Left lung (tissue), 14 donors: Measurements from ENCODE around the gene NME5. TPM values are rescaled to one million over a fixed set of nuclear protein-coding genes. Genes with fewer than 3 reads are reported as not detected.

Experiments used
- ATAC-seq: fragments of 200-7000 bp; cut with Tn5 transposase; one replicate; pipeline ENCODE4 v1.9.1; 2020; ENCODE audit warnings: moderate library complexity
- DNase-seq, 4 donors: peaks; one replicate each; pipeline ENCODE4 v3.0.0-alpha.2; 2013 to 2020
- H3K27ac ChIP-seq, 2 donors: fragments of 200-600 bp; sonication (generic) in 1 of 2; one replicate each; pipeline versions ENCODE4 v1.5.0 to v1.8.0; 2020 to 2021
- H3K27me3 ChIP-seq, 2 donors: fragments of 200-600 bp; sonication (generic) in 1 of 2; one replicate each; pipeline versions ENCODE4 v1.5.0 to v1.8.0; 2020 to 2021
- H3K36me3 ChIP-seq, 2 donors: fragments of 200-600 bp; sonication (generic) in 1 of 2; one replicate each; pipeline versions ENCODE4 v1.5.0 to v1.8.0; 2020 to 2021
- H3K4me1 ChIP-seq, 2 donors: fragments of 200-600 bp; one replicate each; pipeline ENCODE4 v1.8.0; 2021
- H3K4me3 ChIP-seq, 2 donors: fragments of 200-600 bp; sonication (generic) in 1 of 2; one replicate each; pipeline versions ENCODE4 v1.5.0 to v1.8.0; 2020 to 2021; ENCODE audit warnings: mild to moderate bottlenecking in 1 of 2
- H3K9me3 ChIP-seq, 2 donors: fragments of 200-600 bp; sonication (generic) in 1 of 2; one replicate each; pipeline versions ENCODE4 v1.5.0 to v1.8.0; 2020 to 2021
- CTCF ChIP-seq, 2 donors: fragments of 200-600 bp; sonication (generic) in 1 of 2; IDR thresholded peaks; one replicate each; pipeline versions ENCODE4 v1.5.0 to v1.8.0; 2021; ENCODE audit warnings: antibody characterized with exemption in 2 of 2
- intact Hi-C, 2 donors: fragments of 100-400 bp; cut with DNase I; formaldehyde crosslinking; loops; one replicate each; pipeline versions ENCODE4 v1.11.2 to v1.14.2; 2022
- long read RNA-seq, 12 donors: library from polyadenylated mRNA in 2 of 12; unstranded in 2 of 12; transcript quantifications; one replicate each; pipeline ENCODE4 v2.0.0 and lab custom pipeline, GENCODE V29; 2019 to 2026
- polyA plus RNA-seq, 6 donors: library from polyadenylated mRNA; unstranded; fragments of 120-200 nt; gene quantifications; one replicate each; pipeline ENCODE4 v1.2.1, GENCODE V29; 2013; ENCODE audit not compliant: insufficient read length in 6 of 6
- total RNA-seq, 2 donors: library from RNA; stranded (reverse); fragmentation: NEBNext Ultra II Directional; extraction: Animal tissue kit (Norgen Biotek cat#: 25700); gene quantifications; one replicate each; pipeline ENCODE4 v1.2.1, GENCODE V29; 2021
- donor health status: DM: no; HTN: yes; CAD: no.
- donor health status: DM: no; HTN: no; CAD: no.

Gene NME5
- total RNA-seq (1 to 10 TPM; 5.9 to 7.0 TPM), polyA plus RNA-seq (10 to 100 TPM in 4 of 6 donors, 1 to 10 TPM in 2; 8.3 to 13.0 (median 12.2) TPM)
- long read RNA-seq, donor 1, partial matches to known transcripts = 6 of 8 reads
- long read RNA-seq, donor 1, other reads (novel, unspliced or antisense) = 0 of 8 reads
- long read RNA-seq, donor 2, partial matches to known transcripts = 0 of 3 reads
- long read RNA-seq, donor 2, other reads (novel, unspliced or antisense) = 0 of 3 reads
- long read RNA-seq, donor 3, partial matches to known transcripts = 0 of 2 reads
- long read RNA-seq, donor 3, other reads (novel, unspliced or antisense) = 0 of 2 reads
- long read RNA-seq, donor 4, partial matches to known transcripts = 0 of 8 reads
- long read RNA-seq, donor 4, other reads (novel, unspliced or antisense) = 3 of 8 reads
- long read RNA-seq, donor 5, partial matches to known transcripts = 0 of 3 reads
- long read RNA-seq, donor 5, other reads (novel, unspliced or antisense) = 0 of 3 reads
- long read RNA-seq, donor 6, partial matches to known transcripts = 0 of 2 reads
- long read RNA-seq, donor 6, other reads (novel, unspliced or antisense) = 0 of 2 reads
- long read RNA-seq, donor 7, partial matches to known transcripts = 0 of 1 reads
- long read RNA-seq, donor 7, other reads (novel, unspliced or antisense) = 0 of 1 reads
- long read RNA-seq, donor 8, partial matches to known transcripts = 0 of 2 reads
- long read RNA-seq, donor 8, other reads (novel, unspliced or antisense) = 0 of 2 reads
- long read RNA-seq, donor 9, partial matches to known transcripts = 0 of 1 reads
- long read RNA-seq, donor 9, other reads (novel, unspliced or antisense) = 0 of 1 reads
- long read RNA-seq, donor 10, partial matches to known transcripts = 1 of 6 reads
- long read RNA-seq, donor 10, other reads (novel, unspliced or antisense) = 2 of 6 reads
- long read RNA-seq, donor 11, partial matches to known transcripts = 0 of 4 reads
- long read RNA-seq, donor 11, other reads (novel, unspliced or antisense) = 0 of 4 reads
- long read RNA-seq, donor 12, partial matches to known transcripts = 0 of 2 reads
- long read RNA-seq, donor 12, other reads (novel, unspliced or antisense) = 0 of 2 reads

- H3K4me3 ChIP-seq = peak within 1 kb of the TSS; percentile 49 to 59
- H3K9me3 ChIP-seq = no peaks in the 10 kb centered on the region
- peaks cover 9 to 13% of the 10 kb centered on the region in 2 donors for H3K4me1 ChIP-seq
- no peak for TF ChIP-seq CTCF (IDR thresholded peaks at IDR 0.05)
- H3K36me3 ChIP-seq = no peaks in the 10 kb centered on the region
- DNase-seq (peak; percentile 39 to 85 (median 76)), ATAC-seq (peak; percentile 97)
- H3K27ac ChIP-seq = no peak within 1 kb of the TSS
- intact Hi-C loops = loop anchor here in 1 of 2 donors (10.0 kb wide), 1 partner anchor 54 kb away; the partner anchor contains the start of gene WNT8A
- H3K27me3 ChIP-seq = peaks cover 0 to 27% of the 10 kb centered on the region in 2 donors
Measured at GRCh38 chr5:138138949-138139780, at the start of gene NME5. TSS of gene NME5 (minus strand) at chr5:138139428. CDS start at chr5:138138780, 648 bp downstream.

GRCh38 chr5:138188626-138189025 is 49.4 kb upstream of the NME5 start:
- Histone ChIP-seq H3K36me3 (peaks cover 0 to 87% of the 10 kb centered on the region in 2 donors), H3K4me3 (no peak overlapping the region), H3K27me3 (no peaks in the 10 kb centered on the region), H3K9me3 (no peaks in the 10 kb centered on the region), H3K4me1 (peaks cover 0 to 13% of the 10 kb centered on the region in 2 donors), H3K27ac (no peak overlapping the region)
- ATAC-seq (no peak), DNase-seq (no peak)
- intact Hi-C loops = loop anchor here in 1 of 2 donors (10.0 kb wide), 1 partner anchor 226 kb away; no protein-coding TSS in a partner anchor
- TF ChIP-seq CTCF (IDR thresholded peaks at IDR 0.05) = no peak

GRCh38 chr5:138186002-138186447 is 46.8 kb upstream of the NME5 start:
- peak; percentile 71 for ATAC-seq
- no peak overlapping the region for H3K4me3 ChIP-seq
- intact Hi-C loops = loop anchor here in 1 of 2 donors (10.0 kb wide), 1 partner anchor 229 kb away; no protein-coding TSS in a partner anchor
- no peak for TF ChIP-seq CTCF (IDR thresholded peaks at IDR 0.05)
- no peak for DNase-seq
- H3K36me3 ChIP-seq = peaks cover 0 to 69% of the 10 kb centered on the region in 2 donors
- H3K9me3 ChIP-seq = no peaks in the 10 kb centered on the region
- H3K4me1 ChIP-seq = peaks cover 0 to 13% of the 10 kb centered on the region in 2 donors
- H3K27ac ChIP-seq = peak overlapping the region; percentile 20 to 61
- H3K27me3 ChIP-seq = no peaks in the 10 kb centered on the region

GRCh38 chr5:138182808-138183207 is 43.6 kb upstream of the NME5 start:
- Histone ChIP-seq H3K9me3 (no peaks in the 10 kb centered on the region), H3K4me3 (no peak overlapping the region), H3K36me3 (peaks cover 0 to 37% of the 10 kb centered on the region in 2 donors), H3K27ac (no peak overlapping the region), H3K27me3 (no peaks in the 10 kb centered on the region), H3K4me1 (peaks cover 11 to 31% of the 10 kb centered on the region in 2 donors)
- DNase-seq (no peak), ATAC-seq (no peak)
- intact Hi-C loops = loop anchor here in 1 of 2 donors (10.0 kb wide), 1 partner anchor 232 kb away; no protein-coding TSS in a partner anchor
- TF ChIP-seq CTCF (IDR thresholded peaks at IDR 0.05) = no peak
